Measurements from ENCODE around the gene ACAP3.

Gene ACAP3

GRCh38 chr1:1246577-1247340, 61.0 kb downstream of the ACAP3 start, which contains the start of gene C1QTNF12:
TSS of gene C1QTNF12 (minus strand) at chr1:1246722. CDS start at chr1:1246690, 32 bp downstream.
- no peak within 1 kb of the TSS for H3K4me3 ChIP-seq (ENCODE audit: low read depth, low read length)

DNA sequence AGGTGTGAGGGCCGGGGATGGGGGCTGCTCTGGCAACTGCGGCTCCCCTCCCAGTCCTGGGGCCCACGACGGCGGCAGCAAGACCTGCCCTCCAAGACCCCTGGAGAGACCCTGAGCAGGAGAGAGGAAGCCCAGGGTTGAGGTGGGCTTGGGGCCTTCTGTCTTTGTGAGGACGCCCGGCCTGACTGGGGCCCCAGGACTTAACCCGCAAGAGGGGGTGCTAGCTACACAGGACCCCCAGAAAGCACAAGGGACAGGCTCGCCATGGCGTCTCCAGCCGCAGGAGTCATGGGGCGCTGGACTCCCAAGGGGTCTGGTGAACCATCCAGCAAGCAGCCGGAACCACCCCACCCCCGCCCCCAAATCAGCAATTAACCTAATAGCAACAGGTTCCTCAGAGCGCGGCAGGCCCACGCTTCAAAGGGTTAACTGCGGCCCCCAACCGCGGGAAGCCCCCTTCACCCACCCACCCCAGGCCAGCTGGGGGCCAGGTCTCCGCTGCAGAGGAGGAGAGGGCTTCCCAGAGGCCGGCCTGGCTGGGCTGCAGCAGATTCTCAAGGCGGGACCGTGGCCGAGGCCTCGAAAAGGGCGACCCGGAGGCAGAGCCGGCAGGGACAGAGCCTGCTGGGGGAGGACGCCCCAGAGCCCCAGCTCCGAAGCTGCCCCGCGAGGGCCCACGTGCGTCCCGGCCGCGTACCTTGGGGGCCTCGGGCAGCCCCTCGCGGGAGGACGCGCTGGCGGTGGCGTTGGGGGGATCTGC, 61.7 kb downstream of the ACAP3 start:
- H3K4me3 ChIP-seq (ENCODE audit: low read depth, low read length) = no peak overlapping the region

DNA sequence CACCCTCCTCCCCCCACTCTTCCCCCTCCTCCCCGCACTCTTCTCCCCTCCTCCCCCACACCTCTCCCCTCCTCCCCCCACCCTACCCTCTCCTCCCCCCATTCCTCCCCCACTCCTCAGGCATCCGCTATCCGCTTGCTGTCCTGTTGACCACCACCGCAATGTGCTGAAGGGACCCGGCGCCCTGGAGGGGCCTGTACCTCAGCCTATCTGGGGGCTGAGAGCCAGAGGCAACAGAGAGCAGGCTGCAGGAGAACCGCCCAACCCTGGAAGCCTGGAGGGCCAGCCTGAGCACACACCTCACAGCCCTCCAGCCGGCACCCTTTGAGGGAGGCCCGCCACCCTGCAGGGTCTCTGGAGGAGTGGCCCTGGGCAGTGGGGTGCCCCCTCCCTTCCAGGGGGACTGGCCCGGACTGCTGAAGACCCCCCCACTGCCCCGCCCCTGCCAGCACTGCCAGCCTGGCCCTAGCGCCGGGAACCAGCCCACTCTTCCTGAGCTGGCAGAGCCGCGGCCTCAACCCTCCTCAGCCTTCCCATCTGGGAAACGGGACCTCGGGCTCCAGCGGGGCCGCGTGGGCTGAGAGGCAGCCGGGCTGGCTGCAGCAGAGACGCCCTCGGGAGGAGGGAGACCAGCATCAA, 62.4 kb downstream of the ACAP3 start:
- no peak overlapping the region for H3K4me3 ChIP-seq (ENCODE audit: low read depth, low read length)

- H3K4me3 ChIP-seq (ENCODE audit: low read depth, low read length) = no peak overlapping the region
Observed at GRCh38 chr1:1244192-1244811, 63.4 kb downstream of the ACAP3 start.

- no peak overlapping the region for H3K4me3 ChIP-seq (ENCODE audit: low read depth, low read length)
Observed at GRCh38 chr1:1243807-1244191, 63.9 kb downstream of the ACAP3 start.

DNA sequence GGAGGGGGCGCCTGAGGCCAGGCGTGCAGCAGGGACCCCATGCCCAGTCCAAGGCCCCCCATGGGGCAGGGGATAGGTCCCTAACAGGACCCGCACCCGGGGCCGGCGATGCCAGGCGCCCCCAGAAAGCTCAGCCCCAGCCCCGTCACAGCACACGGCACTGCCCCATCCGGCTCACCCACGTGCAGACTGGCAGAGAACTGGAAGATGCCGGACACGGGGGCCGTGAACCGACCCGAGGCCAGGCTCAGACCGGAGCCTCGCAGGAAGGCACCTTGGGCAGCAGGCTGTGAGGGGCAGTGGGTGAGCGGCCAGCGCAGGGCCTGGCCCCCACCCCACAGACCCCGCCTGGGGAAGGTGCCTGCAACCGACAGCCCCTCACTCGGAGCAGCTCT, 64.5 kb downstream of the ACAP3 start:
- H3K4me3 ChIP-seq (ENCODE audit: low read depth, low read length) = no peak overlapping the region

GRCh38 chr1:1242461-1243265, 65.1 kb downstream of the ACAP3 start:
- H3K4me3 ChIP-seq (ENCODE audit: low read depth, low read length) = no peak overlapping the region

Data from iPS-11a (cell line).